KMS-11 (cell line): ENCODE data around the gene CHST12.

Experiments
- H2AFZ ChIP-seq: fragments of 200-600 bp; sonication (generic); 2 replicates; pipeline ENCODE4 v1.6.1; 2016; ENCODE audit warnings: antibody characterized with exemption, mixed run types, low read depth
- H3K27ac ChIP-seq: fragments of 200-600 bp; sonication (generic); 2 replicates; pipeline ENCODE4 v1.6.1; 2016; ENCODE audit warnings: mild to moderate bottlenecking, mixed run types
- H3K27me3 ChIP-seq: fragments of 200-600 bp; sonication (generic); 2 replicates; pipeline ENCODE4 v1.6.1; 2017; ENCODE audit warnings: mild to moderate bottlenecking, low read depth, mixed run types, moderate library complexity; ENCODE audit not compliant: insufficient read depth
- H3K36me3 ChIP-seq: fragments of 200-600 bp; sonication (generic); 2 replicates; pipeline ENCODE4 v1.6.1; 2017; ENCODE audit warnings: mild to moderate bottlenecking, mixed run types; ENCODE audit not compliant: insufficient read depth
- H3K4me1 ChIP-seq: fragments of 200-600 bp; sonication (generic); 2 replicates; pipeline ENCODE4 v1.6.1; 2016; ENCODE audit warnings: mild to moderate bottlenecking, low read depth, mixed run types; ENCODE audit not compliant: poor library complexity, severe bottlenecking
- H3K4me2 ChIP-seq: fragments of 200-600 bp; sonication (generic); 2 replicates; pipeline ENCODE4 v1.7.0; 2016; ENCODE audit warnings: mild to moderate bottlenecking, mixed run types
- H3K4me3 ChIP-seq: fragments of 200-600 bp; sonication (generic); IDR thresholded peaks from 2 replicates; pipeline ENCODE4 v1.6.1; 2017; ENCODE audit warnings: low read depth, low read length, mixed read lengths; ENCODE audit not compliant: insufficient read depth
- H3K79me2 ChIP-seq: fragments of 200-600 bp; sonication (generic); 2 replicates; pipeline ENCODE4 v1.6.1; 2016; ENCODE audit warnings: low read depth, mixed run types; ENCODE audit not compliant: insufficient read depth
- H3K9ac ChIP-seq: fragments of 200-600 bp; sonication (generic); 2 replicates; pipeline ENCODE4 v1.6.1; 2016; ENCODE audit warnings: mild to moderate bottlenecking, mixed run types
- H4K20me1 ChIP-seq: fragments of 200-600 bp; sonication (generic); 2 replicates; pipeline ENCODE4 v1.6.1; 2016; ENCODE audit warnings: mild to moderate bottlenecking, mixed run types; ENCODE audit not compliant: insufficient read depth
- TF ChIP-seq, protein P1 (sequence below): fragments of 200-600 bp; sonication (generic); conservative IDR thresholded peaks from 2 replicates; pipeline ENCODE4 v1.6.1; 2017; ENCODE audit warnings: low read depth, mild to moderate bottlenecking, antibody characterized with exemption, low read length, moderate library complexity, mixed read lengths

CHST12 gene

DNA sequence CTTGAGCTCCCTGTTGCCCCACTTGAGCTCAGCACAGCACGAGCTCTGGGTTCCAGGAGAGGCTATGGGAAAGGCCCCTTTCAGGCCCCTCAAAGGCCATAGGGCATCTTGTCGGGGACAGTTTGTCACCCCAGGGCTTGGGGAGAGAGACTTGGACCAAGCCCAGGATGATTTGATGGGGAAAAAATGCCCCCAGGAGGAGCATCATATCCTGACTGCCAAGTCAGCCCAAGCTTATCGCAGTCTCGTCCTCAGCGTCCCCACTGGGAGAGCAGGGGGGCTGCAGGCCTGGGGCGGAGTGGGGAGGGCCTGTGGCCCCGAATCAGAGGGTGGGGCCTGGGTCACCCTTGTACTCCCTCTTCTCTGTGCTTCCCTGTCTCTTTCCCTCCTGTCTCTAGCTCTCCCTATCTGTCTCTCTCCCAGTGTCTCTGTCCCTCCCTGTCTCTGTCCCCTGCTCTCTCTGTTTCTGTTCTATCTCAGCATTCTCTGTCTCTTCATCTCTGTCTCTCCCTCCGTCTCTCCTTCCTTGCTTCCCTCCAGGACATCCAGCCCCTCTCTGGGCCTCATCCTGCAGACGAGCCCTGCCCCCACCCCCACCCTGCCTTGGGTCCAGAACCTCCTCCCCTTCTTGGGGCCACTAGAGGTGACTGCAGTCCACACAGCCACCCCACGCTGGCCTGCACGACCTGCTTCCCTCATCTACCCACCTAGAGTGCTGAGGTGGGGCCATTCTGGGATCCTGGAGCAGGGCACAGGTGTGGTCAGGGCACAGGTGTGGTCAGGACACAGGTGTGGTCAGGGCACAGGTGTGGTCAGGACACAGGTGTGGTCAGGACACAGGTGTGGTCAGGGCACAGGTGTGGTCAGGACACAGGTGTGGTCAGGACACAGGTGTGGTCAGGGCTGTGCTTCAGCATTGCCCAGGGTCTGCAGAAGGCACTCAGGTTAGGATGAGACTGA lies 90.1 kb downstream of the CHST12 start:
- Histone ChIP-seq H2AFZ (no peak overlapping the region), H3K4me2 (no peak overlapping the region), H4K20me1 (no peaks in the 10 kb centered on the region), H3K4me1 (no peaks in the 10 kb centered on the region), H3K36me3 (no peaks in the 10 kb centered on the region), H3K4me3 (no peak overlapping the region), H3K9ac (no peak overlapping the region), H3K27ac (no peak overlapping the region), H3K27me3 (peaks cover 76% of the 10 kb centered on the region), H3K79me2 (no peaks in the 10 kb centered on the region)
- TF ChIP-seq, protein P1, sequence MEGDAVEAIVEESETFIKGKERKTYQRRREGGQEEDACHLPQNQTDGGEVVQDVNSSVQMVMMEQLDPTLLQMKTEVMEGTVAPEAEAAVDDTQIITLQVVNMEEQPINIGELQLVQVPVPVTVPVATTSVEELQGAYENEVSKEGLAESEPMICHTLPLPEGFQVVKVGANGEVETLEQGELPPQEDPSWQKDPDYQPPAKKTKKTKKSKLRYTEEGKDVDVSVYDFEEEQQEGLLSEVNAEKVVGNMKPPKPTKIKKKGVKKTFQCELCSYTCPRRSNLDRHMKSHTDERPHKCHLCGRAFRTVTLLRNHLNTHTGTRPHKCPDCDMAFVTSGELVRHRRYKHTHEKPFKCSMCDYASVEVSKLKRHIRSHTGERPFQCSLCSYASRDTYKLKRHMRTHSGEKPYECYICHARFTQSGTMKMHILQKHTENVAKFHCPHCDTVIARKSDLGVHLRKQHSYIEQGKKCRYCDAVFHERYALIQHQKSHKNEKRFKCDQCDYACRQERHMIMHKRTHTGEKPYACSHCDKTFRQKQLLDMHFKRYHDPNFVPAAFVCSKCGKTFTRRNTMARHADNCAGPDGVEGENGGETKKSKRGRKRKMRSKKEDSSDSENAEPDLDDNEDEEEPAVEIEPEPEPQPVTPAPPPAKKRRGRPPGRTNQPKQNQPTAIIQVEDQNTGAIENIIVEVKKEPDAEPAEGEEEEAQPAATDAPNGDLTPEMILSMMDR: no peak

DNA sequence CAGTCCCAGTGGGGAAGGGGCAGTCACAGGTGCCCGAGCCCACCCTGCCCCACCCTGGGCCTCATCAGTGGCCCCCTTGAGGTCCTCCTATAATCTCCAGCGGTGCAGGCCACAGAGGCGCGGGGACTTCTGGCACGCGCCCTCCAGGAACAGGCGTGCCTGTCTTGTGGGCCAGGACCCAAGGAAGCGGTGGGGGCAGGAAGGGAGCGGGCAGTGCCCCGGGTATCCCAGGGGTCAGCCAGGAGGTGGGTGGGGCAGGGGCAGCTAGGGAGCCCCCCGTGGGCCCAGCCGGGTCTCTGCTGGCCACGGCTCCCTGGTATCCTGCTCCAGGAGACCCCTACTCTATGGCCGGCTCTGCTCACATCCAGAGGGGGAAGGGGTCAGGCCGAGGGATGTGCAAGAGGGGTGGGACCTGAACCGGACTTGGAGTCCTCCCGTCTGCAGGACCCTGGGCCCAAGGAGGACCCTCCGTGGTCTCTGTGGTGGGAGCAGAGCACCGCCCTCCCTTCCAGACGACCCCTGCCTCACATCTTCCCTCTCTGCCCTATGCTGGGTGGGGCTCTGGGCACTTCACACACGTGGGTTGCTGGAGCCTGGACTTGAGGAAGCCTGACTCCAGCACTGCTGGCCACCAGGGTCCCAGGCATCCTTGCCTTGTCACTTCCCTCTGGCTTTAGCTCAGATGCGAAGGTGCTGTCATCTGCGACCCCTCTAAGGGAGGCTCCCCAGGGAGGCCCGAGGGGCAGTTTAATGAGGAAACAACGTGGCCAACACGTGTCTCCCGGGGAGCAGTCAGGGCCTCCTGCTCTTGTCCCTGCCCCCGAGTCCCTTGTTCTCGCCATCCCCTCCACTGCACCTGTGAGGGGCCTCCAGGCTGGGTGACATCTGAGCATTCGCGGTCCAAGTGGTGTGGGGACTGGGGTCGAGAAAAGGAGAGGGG lies 91.0 kb downstream of the CHST12 start:
- peaks cover 78% of the 10 kb centered on the region for H3K27me3 ChIP-seq
- TF ChIP-seq, protein P1: no peak
- H3K4me1 ChIP-seq: no peaks in the 10 kb centered on the region
- H3K27ac ChIP-seq: no peak overlapping the region
- no peaks in the 10 kb centered on the region for H4K20me1 ChIP-seq
- H3K36me3 ChIP-seq: no peaks in the 10 kb centered on the region
- no peak overlapping the region for H3K4me3 ChIP-seq
- H2AFZ ChIP-seq: no peak overlapping the region
- no peak overlapping the region for H3K9ac ChIP-seq
- H3K79me2 ChIP-seq: no peaks in the 10 kb centered on the region
- no peak overlapping the region for H3K4me2 ChIP-seq

DNA sequence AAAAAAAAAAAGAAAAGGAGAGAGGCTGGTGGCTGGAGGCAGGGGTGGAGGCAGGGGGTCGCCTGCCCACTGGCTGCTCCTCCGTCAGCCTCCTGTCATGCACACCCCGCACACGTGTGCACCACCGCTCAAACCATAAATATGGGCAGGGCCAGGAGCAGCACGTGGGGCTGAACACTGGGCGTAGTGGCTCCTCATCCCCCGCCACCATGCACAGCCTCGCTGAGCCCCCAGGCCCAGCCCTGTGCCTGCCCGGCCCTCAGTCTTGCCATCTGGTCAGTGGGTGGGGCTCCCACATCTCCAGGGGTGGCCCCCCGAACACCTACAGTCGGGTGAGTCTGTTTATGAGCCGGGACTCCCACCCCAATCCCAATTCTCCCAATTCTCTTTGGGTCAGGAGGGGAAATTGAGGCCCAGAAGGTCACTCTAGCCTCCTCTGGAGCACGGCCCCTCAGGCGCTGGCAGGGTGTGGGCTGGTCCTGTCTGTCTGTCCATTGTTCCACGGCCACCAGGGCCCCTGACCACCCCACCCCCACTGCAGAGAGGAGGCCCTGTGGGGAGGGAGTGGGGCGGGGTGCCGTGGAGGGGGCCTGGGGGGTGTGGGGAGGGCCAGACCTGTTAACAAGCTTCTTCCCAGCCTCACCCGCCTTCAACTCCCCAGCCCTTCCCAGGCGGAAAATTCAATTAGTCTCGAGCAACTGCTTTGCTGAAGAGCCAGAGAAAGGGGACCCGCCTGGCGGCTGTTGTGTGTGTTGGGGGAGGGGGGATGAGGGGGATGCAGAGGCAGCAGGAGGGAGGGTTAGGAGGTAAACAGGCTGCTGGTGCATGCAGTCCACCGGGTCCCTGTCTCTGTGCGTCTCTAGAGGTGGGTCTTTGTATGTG lies 92.2 kb downstream of the CHST12 start:
- Histone ChIP-seq H3K9ac (no peak overlapping the region), H3K4me1 (no peaks in the 10 kb centered on the region)
- TF ChIP-seq, protein P1: no peak

DNA sequence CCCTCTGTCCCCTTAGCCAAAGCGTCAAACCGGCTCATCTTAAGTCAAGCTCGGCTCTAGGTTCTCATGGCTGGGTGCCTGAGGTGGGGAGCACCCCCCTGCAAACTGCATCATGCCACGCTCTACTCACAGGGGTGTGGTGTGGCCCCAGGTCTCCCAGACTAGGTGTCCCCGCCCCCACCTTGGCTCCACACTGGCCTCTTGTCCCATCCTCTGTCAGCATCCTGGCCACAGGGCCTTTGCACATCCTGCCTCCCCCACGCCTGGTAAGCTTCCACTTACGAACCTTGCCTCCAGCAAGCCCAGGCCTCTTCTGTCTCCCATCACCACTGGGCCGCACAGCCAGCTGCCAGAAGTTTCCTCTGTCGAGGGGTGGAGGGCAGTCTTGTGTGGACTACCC lies 93.0 kb downstream of the CHST12 start:
- no peaks in the 10 kb centered on the region for H3K4me1 ChIP-seq
- no peaks in the 10 kb centered on the region for H3K36me3 ChIP-seq
- H3K4me3 ChIP-seq: no peak overlapping the region
- TF ChIP-seq, protein P1: no peak
- H3K9ac ChIP-seq: no peak overlapping the region
- no peaks in the 10 kb centered on the region for H4K20me1 ChIP-seq
- no peak overlapping the region for H3K4me2 ChIP-seq
- no peak overlapping the region for H2AFZ ChIP-seq
- H3K27ac ChIP-seq: no peak overlapping the region
- peaks cover 82% of the 10 kb centered on the region for H3K27me3 ChIP-seq
- H3K79me2 ChIP-seq: no peaks in the 10 kb centered on the region

More for the DNA sequence above, 92.2 kb downstream of the CHST12 start:
- no peaks in the 10 kb centered on the region for H3K36me3 ChIP-seq
- no peak overlapping the region for H3K4me3 ChIP-seq
- H3K27me3 ChIP-seq: peaks cover 80% of the 10 kb centered on the region
- H3K4me2 ChIP-seq: no peak overlapping the region
- no peaks in the 10 kb centered on the region for H3K79me2 ChIP-seq
- H4K20me1 ChIP-seq: no peaks in the 10 kb centered on the region
- H3K27ac ChIP-seq: no peak overlapping the region
- no peak overlapping the region for H2AFZ ChIP-seq
